Measurements from ENCODE around the gene FMN2.

FMN2 gene

DNA sequence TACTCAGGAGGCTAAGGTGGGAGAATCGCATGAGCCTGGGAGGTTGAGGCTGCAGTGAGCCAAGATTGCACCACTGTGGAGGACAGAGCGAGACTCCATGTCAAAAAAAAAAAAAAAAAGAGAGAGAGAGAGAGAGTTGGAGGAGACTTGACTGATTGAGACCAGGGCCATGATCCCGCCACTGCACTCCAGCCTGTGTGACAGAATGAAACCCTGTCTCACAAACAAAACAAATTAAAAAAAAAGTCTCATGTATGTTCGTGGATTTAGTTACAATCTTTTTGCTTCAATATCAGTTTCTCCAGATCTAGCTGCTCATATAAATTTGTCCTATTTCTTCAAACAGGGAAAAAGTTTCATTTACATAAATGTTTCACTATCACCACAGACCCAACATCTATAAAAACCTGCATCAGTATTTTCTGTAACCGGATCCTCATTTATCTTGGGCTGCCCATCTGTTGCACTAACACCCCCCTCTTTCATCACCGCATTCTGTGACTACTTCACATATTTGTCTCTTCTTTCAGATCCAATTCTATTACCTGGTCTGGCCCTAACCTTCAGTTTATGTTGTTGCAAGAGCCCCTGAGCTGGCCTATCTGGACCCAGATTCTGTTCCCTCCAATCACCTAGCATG lies 393.2 kb downstream of the FMN2 start (continued):
- TF ChIP-seq, protein P1, sequence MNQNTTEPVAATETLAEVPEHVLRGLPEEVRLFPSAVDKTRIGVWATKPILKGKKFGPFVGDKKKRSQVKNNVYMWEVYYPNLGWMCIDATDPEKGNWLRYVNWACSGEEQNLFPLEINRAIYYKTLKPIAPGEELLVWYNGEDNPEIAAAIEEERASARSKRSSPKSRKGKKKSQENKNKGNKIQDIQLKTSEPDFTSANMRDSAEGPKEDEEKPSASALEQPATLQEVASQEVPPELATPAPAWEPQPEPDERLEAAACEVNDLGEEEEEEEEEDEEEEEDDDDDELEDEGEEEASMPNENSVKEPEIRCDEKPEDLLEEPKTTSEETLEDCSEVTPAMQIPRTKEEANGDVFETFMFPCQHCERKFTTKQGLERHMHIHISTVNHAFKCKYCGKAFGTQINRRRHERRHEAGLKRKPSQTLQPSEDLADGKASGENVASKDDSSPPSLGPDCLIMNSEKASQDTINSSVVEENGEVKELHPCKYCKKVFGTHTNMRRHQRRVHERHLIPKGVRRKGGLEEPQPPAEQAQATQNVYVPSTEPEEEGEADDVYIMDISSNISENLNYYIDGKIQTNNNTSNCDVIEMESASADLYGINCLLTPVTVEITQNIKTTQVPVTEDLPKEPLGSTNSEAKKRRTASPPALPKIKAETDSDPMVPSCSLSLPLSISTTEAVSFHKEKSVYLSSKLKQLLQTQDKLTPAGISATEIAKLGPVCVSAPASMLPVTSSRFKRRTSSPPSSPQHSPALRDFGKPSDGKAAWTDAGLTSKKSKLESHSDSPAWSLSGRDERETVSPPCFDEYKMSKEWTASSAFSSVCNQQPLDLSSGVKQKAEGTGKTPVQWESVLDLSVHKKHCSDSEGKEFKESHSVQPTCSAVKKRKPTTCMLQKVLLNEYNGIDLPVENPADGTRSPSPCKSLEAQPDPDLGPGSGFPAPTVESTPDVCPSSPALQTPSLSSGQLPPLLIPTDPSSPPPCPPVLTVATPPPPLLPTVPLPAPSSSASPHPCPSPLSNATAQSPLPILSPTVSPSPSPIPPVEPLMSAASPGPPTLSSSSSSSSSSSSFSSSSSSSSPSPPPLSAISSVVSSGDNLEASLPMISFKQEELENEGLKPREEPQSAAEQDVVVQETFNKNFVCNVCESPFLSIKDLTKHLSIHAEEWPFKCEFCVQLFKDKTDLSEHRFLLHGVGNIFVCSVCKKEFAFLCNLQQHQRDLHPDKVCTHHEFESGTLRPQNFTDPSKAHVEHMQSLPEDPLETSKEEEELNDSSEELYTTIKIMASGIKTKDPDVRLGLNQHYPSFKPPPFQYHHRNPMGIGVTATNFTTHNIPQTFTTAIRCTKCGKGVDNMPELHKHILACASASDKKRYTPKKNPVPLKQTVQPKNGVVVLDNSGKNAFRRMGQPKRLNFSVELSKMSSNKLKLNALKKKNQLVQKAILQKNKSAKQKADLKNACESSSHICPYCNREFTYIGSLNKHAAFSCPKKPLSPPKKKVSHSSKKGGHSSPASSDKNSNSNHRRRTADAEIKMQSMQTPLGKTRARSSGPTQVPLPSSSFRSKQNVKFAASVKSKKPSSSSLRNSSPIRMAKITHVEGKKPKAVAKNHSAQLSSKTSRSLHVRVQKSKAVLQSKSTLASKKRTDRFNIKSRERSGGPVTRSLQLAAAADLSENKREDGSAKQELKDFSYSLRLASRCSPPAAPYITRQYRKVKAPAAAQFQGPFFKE (tag by site-specific recombination; IDR thresholded peaks at IDR 0.05; ENCODE audit: borderline replicate concordance): no peak
- TF ChIP-seq OSR2 (tag by site-specific recombination; IDR thresholded peaks at IDR 0.05): peak; percentile 60; the same call in 1 of the 2 replicates
- no peak for TF ChIP-seq ZNF16 (tag by site-specific recombination; IDR thresholded peaks at IDR 0.05; ENCODE audit: low read depth)
- TF ChIP-seq ZBTB17 (tag by site-specific recombination; IDR thresholded peaks at IDR 0.05): peak; percentile 66
- TF ChIP-seq, protein P2, sequence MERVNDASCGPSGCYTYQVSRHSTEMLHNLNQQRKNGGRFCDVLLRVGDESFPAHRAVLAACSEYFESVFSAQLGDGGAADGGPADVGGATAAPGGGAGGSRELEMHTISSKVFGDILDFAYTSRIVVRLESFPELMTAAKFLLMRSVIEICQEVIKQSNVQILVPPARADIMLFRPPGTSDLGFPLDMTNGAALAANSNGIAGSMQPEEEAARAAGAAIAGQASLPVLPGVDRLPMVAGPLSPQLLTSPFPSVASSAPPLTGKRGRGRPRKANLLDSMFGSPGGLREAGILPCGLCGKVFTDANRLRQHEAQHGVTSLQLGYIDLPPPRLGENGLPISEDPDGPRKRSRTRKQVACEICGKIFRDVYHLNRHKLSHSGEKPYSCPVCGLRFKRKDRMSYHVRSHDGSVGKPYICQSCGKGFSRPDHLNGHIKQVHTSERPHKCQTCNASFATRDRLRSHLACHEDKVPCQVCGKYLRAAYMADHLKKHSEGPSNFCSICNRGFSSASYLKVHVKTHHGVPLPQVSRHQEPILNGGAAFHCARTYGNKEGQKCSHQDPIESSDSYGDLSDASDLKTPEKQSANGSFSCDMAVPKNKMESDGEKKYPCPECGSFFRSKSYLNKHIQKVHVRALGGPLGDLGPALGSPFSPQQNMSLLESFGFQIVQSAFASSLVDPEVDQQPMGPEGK (tag by site-specific recombination; IDR thresholded peaks at IDR 0.05): peak; percentile 49; the same call in 1 of the 2 replicates
- no peak for TF ChIP-seq ZFHX2 (tag by site-specific recombination; conservative IDR thresholded peaks at IDR 0.05)
- TF ChIP-seq ZNF843 (tag by site-specific recombination; IDR thresholded peaks at IDR 0.05): peak; percentile 81
- TF ChIP-seq ZNF544 (tag by site-specific recombination; IDR thresholded peaks at IDR 0.05): no peak
- TF ChIP-seq ZIC2 (tag by site-specific recombination; IDR thresholded peaks at IDR 0.05): no peak
- TF ChIP-seq MYNN (tag by site-specific recombination; IDR thresholded peaks at IDR 0.05; ENCODE audit: borderline replicate concordance): no peak
- TF ChIP-seq MZF1 (tag by site-specific recombination; IDR thresholded peaks at IDR 0.05; ENCODE audit: borderline replicate concordance): 0 out of 2 replicates have a peak, but pooled peaks have one; percentile 22
- no peak for TF ChIP-seq ZNF114 (tag by site-specific recombination; IDR thresholded peaks at IDR 0.05)
- TF ChIP-seq, protein P3, sequence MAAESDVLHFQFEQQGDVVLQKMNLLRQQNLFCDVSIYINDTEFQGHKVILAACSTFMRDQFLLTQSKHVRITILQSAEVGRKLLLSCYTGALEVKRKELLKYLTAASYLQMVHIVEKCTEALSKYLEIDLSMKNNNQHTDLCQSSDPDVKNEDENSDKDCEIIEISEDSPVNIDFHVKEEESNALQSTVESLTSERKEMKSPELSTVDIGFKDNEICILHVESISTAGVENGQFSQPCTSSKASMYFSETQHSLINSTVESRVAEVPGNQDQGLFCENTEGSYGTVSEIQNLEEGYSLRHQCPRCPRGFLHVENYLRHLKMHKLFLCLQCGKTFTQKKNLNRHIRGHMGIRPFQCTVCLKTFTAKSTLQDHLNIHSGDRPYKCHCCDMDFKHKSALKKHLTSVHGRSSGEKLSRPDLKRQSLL (tag by site-specific recombination; IDR thresholded peaks at IDR 0.05): no peak
- no peak for TF ChIP-seq GLIS1 (tag by site-specific recombination; IDR thresholded peaks at IDR 0.05)
- no peak for TF ChIP-seq HOXA7 (CRISPR knock-in tag; IDR thresholded peaks at IDR 0.05; ENCODE audit: borderline replicate concordance)
- TF ChIP-seq, protein P4, sequence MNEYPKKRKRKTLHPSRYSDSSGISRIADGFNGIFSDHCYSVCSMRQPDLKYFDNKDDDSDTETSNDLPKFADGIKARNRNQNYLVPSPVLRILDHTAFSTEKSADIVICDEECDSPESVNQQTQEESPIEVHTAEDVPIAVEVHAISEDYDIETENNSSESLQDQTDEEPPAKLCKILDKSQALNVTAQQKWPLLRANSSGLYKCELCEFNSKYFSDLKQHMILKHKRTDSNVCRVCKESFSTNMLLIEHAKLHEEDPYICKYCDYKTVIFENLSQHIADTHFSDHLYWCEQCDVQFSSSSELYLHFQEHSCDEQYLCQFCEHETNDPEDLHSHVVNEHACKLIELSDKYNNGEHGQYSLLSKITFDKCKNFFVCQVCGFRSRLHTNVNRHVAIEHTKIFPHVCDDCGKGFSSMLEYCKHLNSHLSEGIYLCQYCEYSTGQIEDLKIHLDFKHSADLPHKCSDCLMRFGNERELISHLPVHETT (tag by site-specific recombination; IDR thresholded peaks at IDR 0.05): no peak
- no peak for TF ChIP-seq ZNF404 (tag by site-specific recombination; IDR thresholded peaks at IDR 0.05)
- TF ChIP-seq ZBTB1 (tag by site-specific recombination; IDR thresholded peaks at IDR 0.05): no peak
- TF ChIP-seq ZSCAN30 (tag by site-specific recombination; IDR thresholded peaks at IDR 0.05): no peak
- TF ChIP-seq SP2 (tag by site-specific recombination; IDR thresholded peaks at IDR 0.05): no peak
- TF ChIP-seq KLF10 (tag by site-specific recombination; IDR thresholded peaks at IDR 0.05): peak; percentile 34; the same call in 1 of the 2 replicates
- TF ChIP-seq, protein P5, sequence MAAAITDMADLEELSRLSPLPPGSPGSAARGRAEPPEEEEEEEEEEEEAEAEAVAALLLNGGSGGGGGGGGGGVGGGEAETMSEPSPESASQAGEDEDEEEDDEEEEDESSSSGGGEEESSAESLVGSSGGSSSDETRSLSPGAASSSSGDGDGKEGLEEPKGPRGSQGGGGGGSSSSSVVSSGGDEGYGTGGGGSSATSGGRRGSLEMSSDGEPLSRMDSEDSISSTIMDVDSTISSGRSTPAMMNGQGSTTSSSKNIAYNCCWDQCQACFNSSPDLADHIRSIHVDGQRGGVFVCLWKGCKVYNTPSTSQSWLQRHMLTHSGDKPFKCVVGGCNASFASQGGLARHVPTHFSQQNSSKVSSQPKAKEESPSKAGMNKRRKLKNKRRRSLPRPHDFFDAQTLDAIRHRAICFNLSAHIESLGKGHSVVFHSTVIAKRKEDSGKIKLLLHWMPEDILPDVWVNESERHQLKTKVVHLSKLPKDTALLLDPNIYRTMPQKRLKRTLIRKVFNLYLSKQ (tag by site-specific recombination; IDR thresholded peaks at IDR 0.05; ENCODE audit: borderline replicate concordance): no peak
- TF ChIP-seq ZFP69B (tag by site-specific recombination; IDR thresholded peaks at IDR 0.05): peak; percentile 29; the same call in 1 of the 2 replicates
- TF ChIP-seq ZNF792 (tag by site-specific recombination; IDR thresholded peaks at IDR 0.05): no peak
- 0 out of 2 replicates have a peak, but pooled peaks have one; percentile 10 for TF ChIP-seq ZNF19 (tag by site-specific recombination; IDR thresholded peaks at IDR 0.05; ENCODE audit: low read depth)
- 0 out of 2 replicates have a peak, but pooled peaks have one; percentile 29 for TF ChIP-seq OVOL3 (tag by site-specific recombination; IDR thresholded peaks at IDR 0.05)
- no peak for TF ChIP-seq ZNF561 (tag by site-specific recombination; IDR thresholded peaks at IDR 0.05; ENCODE audit: borderline replicate concordance)
- no peak for TF ChIP-seq ZNF302 (tag by site-specific recombination; IDR thresholded peaks at IDR 0.05; ENCODE audit: low read depth)
- TF ChIP-seq ZNF23 (tag by site-specific recombination; IDR thresholded peaks at IDR 0.05; ENCODE audit: borderline replicate concordance): no peak
